GM21367 (cell line): Measurements from ENCODE around the gene BPIFB2.
"Not testable (repeated sequence)": the region's sequence is repeated elsewhere in the genome, so short reads cannot be mapped to it uniquely, and the experiment has no call there.

Source experiments
- ATAC-seq: cut with Tn5 transposase; IDR thresholded peaks from one replicate; pipeline ENCODE4 v1.9.1; 2021; ENCODE audit not compliant: unreplicated experiment

Gene BPIFB2

DNA sequence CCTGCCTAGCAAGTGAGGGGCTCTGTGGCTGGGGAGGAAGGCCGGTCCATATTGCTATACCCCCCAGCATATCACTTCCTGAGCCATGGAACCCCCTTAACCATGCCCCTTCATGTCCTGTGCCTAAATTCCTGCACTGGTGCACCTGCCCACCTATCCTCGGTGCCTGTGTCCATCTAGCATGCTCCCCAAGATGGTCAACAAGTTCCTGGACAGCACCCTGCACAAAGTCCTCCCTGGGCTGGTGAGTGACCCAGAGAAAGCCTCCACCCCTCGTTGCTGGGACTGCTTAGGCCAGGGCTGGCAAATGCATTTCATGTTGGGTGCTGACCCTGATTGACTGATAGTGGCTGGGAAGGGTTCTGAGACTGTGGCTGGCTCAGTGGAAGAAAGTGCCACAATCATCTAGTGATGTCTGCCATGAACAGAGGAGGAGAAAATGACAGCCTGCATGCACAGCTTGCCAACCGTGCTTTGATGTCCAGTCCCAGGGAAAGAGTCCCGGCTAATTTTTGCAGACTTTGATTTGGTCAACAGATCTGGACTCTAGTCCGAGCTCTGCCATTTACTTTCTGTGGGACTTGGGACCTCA, 27.5 kb downstream of the BPIFB2 start:
- ATAC-seq = no peak

DNA sequence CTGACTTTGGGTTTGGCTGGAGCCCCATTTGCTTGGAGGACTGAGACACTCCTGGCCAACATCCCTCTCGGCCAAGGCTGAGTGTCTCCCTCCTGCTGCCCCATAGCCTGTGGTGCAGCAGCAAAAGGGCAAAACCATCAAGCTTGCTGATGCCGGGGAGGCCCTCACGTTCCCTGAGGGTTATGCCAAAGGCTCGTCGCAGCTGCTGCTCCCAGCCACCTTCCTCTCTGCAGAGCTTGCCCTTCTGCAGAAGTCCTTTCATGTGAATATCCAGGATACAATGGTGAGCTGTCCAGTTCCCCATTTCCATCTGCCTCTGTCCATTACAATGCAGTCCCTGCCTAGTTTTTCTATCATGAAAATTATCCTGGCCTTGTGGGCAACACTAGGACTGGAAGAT, 30.0 kb downstream of the BPIFB2 start:
- no peak for ATAC-seq

DNA sequence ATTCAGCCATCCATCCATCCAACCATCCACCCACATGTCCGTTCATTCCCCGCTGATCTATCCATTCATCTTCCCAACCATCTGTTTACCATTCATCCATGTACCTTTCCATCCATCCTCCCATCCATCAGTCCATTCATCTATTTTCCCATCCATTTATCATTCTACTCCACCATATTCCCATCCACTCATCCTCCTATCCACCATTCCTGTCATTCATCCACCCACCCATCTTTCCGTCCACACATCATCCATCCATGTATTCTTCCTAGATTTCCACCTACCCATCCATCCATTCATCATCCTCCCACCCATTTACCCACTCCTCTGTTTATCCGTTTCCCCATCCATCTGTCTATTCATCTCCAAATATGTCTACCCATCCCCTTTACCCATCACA, 30.7 kb downstream of the BPIFB2 start:
- no peak for ATAC-seq

DNA sequence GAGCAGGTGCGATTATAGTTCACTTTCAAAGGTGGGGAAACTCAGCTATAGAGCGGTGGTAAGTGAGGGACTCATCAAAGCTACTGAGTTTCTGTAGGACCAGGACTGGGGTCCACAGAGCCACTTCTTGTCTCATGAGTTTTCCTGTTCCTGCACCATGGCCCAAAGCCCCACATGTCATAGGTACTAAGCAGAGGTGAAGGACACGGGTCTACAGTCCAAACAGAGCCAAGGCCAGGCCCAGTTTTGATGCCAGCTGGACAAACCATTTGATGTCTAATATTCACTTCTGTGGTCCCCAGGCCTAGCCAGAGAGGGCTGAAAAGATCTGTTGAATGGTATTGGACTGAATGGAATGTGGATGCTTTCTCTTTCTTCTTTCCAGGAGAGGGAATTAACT, 34.9 kb downstream of the BPIFB2 start:
- ATAC-seq = no peak

DNA sequence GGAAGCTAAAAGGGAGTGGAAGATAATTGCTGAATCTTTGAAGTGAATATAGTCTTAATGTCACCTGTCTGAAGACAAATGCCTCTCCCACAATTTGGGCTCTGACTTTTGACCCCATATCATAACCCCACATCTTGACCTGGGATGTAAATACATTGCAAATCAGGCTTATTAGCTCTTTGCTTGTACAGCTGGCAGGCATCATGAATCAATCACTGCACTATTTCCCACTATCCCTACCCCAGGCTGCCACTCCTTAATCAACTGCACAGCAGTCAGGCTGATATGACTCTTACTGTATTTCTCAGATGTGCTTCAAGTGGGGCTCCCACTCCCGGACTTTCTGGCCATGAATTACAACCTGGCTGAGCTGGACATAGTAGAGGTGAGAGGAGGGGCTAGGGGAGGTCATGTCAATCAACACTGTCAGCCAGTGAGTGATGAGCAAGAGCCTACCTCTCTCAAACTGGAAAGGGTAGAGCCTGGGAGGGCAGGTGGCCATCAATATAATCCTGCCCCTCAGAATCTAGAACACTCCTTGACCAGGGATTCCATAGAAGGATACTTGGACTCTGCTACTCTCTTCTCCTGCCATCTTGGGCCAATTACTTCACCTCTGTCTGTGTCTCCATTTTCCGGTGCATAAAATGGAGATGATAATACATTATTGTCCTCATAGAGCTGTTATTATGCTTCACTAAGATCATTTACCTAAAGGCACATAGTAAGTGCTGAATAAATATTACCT, 35.7 kb downstream of the BPIFB2 start:
- ATAC-seq = no peak

DNA sequence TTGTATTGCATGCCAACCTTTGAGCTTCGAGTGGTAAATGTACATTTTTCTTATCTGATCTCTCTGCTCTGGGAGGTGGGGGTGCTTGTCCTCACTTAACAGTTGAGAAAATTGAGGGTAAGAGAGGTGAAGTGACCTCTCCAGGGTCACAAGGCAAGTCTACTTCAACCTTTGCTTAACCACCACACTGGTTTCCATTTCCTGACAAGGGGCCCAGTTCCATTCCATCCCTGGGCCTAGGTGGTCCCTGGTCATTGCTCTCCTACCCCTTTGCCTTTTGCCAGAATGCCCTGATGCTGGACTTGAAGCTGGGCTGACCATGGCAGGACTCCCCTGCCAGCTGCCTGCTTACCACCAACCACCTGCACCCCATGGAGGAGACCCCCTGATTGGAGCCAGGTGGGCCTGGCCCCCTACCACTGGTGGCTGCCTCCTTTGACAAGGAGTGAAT, 36.3 kb downstream of the BPIFB2 start:
- ATAC-seq = no peak

DNA sequence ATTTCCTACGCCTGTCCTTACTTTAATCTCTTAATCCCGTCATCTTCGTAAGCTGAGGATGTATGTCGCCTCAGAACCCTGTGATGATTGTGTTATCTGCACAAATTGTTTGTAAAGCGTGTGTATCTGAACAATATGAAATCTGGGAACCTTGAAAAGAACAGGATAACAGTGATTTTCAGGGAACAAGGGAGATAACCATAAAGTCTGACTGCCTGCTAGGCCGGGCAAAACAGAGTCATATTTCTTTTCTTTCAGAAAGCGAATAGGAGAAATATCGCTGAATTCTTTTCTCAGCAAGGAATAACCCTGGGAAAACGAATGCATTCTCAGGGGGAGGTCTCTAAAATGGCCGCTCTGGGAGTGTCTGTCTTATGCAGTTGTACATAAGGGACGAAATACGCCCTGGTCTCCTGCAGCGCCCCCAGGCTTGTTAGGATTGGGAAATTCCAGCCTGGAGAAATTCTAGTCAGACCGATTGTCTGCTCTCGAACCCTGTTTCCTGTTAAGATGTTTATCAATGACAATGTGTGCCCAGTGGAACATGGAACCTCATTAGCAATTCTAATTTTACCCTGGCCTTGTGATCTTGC, 37.7 kb downstream of the BPIFB2 start:
- ATAC-seq = not testable (repeated sequence)

DNA sequence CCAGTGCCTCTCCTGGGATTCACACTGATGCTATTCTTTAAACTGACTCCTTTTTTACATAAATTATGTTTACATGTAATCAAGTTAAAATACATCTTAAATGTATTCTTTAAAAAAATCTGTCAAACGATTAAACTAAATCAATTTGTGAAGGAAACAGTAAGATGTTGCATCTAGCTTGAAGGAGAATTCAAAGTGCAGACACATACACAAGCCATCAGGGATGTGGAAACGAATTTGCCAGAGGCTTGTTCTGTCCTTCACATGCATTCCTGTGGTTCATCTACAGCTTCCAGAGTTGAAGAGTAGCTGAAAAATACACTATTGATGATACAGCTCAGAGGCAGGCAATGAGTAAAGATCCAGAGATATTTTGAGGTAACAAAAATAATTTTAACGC, 38.9 kb downstream of the BPIFB2 start:
- ATAC-seq = no peak

DNA sequence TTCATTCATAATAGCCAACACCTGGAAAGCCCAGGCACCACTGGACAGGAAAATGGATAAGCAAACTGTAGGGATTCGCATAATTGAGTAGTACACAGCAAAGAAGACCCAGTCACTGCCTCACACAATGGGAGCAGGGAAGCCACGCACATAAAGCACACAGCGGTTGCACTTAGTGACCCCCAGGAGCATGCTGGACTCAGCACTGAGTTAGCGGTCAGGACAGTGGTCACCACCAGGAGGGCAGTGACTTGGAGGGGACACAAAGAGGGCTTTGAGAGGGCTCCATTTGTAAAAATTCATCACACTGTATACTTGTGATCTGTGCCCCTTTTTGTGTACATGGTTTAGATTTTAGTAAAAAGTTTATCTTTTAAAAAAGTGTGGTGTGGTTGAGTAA, 43.8 kb downstream of the BPIFB2 start:
- no peak for ATAC-seq

DNA sequence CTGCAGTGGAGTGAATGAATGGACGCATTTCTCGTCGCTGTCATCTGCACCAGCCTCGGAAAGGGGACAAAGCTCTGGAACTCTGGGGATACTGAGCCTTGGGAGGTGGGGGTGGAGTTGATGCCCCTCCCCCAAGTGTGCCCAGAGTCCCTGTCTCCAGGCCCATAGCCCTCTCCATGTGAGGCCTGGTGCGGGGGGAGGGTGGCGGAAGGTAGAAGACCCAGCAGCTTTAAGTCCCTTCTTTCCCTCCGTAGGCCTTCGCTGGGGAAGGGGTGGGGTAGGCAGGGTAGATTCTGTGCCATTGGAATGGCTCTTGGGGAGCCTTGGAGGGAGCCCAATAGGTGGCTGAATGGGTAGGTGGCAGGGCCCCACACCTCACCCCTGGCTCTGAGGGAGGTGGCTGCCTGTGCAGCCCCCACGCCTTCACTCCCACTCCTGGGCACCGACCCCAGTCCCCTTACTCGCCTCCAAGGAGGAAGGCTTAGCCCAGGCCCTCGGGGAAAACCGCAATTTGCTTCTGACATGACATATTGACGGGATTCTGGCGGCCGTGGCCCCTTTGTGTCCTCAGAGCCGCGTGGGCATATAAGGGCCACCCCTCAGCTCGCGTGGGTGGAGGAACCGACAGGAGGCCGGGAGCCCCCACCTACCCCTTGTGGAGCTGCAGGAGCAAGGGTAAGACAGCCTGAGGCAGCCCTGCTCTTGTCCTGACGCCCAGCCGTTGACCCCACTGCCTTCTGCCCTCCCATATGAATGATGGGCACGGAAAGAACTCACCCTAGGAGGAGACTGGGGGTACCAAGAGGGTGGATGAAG, 46.0 kb downstream of the BPIFB2 start, which contains the start of gene BPIFB3:
TSS of gene BPIFB3 (plus strand) at position 613 of the 816 bp plus-strand sequence. CDS start 1,533 bp downstream, outside the sequence.
- ATAC-seq = no peak

DNA sequence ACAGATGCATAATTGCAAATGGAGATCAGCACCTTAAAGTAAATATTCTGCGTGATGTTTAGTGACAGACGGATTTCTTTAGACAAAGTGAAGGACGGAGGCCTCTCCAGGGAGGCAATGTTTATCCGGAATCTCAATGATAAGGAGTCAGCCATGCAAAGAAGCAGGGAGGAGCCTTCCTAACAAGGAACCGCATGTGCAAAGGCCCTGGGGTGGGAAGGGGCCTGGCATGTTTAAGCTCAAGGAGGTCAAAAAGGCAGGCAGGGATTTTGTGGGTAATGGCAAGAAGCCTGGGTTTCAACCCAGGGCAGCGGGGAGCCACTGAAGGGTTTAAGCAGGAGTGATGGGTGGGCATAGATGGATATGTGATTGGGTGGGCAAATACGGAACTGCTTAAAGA, 46.9 kb downstream of the BPIFB2 start:
- no peak for ATAC-seq

DNA sequence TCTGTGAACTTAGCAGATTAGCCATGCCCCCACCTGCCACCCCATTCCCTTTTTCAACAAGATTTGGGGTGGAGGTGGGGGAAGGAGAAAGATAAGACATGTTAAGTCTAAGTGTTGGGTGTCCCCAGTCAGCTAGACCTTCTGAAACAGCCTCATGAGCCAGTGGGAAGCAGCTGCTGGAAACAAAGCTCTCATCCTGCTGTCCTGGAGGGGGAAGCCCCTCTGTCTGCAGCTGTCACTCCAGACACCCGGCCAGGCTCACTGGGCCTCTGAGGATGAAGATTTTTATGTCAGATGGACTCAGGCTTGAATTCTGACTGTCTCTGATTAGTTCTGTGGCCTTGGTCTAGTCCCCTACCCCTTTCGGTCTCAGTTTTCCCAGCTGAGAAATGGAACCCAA, 47.3 kb downstream of the BPIFB2 start:
- no peak for ATAC-seq

DNA sequence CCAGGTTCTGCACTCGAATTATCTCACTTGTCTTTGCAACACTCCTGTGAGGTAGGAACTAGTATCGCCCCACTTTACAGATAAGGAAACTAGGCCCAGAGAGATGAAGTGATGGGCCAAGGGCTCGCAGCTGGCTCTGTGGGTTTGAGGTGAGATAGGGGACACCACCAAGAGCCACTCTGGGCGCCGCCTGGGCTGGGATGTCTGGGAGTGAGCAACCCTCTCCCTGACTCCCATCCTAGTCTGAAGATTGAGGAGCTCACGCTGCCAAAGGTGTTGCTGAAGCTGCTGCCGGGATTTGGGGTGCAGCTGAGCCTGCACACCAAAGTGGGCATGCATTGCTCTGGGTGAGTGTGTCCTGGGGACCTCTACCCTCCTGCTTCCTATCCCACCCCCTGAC, 51.6 kb downstream of the BPIFB2 start:
- ATAC-seq = no peak

DNA sequence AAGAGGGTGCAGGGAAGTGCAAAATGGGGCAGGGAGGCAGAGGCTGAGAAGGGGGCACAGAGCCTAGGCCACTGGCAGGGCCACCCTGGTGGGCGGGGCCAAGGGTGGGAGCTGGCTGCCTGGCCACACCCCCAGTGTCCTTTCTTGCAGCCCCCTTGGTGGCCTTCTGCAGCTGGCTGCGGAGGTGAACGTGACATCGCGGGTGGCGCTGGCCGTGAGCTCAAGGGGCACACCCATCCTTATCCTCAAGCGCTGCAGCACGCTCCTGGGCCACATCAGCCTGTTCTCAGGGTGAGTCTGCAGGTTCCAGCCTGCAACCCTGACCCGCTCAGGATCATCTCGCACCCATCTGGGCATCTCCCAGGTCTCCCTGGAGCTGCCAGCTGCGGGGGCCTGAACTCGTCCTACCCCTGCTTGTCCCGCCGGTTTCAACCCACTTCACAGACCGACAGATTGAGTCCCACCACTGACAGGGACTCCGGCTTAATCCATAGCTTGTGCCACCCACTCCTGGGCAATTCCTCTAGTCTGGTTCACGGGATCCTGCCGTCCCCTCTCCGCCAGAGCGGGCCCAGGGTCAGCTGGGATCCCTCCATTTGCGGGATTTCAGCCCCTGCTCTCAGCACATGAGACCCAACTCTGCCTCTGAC, 52.4 kb downstream of the BPIFB2 start:
- no peak for ATAC-seq

DNA sequence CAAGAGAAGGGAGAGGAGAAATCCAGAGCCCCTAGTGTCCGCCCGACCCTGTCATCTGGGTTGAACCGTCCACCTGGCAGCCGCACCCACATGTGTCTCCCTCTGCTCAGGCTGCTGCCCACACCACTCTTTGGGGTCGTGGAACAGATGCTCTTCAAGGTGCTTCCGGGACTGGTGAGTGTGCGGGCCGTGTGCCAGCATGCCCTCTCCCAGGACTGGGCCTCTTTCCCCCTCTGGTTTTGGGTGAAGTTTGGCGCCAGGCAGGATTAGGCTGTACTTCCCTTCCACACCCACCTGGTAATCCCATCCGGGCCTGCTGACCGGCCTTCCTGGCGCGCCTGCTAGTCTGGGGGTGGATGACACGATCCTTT, 54.1 kb downstream of the BPIFB2 start:
- ATAC-seq = no peak

DNA sequence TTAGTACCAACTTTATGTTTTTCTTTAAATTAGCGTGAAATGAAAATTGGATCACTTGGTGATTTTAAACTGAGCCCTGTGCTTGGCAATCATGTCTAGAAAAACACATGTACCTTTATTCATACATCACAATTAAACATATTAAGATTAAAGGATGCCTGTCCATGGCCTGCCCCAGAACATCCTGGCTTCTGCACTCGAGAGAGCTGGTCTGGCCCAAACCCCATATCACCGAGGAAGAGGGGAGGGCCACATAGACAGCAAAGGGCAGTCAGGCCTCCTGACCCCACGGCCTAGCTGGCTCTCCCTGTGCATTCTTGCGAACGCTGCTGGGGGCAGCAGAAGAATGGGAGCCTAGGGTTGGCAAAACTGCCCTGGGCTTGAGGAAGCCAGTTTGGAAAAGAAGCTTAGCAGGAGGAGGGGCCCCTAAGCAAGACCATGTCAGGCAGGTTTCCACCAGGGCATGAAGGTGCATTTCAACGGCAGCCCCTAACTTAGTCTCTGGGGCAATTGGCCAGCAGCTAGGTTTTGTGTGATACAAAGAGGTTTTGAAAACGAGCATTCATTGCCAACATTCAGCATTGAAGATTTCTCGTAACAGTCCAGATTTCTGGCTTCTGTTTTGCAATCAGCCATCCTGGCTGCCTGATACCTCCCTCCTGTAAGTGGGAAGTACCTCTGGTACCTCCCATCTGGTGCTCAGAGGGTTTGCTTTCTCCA, 54.8 kb downstream of the BPIFB2 start:
- ATAC-seq = no peak

DNA sequence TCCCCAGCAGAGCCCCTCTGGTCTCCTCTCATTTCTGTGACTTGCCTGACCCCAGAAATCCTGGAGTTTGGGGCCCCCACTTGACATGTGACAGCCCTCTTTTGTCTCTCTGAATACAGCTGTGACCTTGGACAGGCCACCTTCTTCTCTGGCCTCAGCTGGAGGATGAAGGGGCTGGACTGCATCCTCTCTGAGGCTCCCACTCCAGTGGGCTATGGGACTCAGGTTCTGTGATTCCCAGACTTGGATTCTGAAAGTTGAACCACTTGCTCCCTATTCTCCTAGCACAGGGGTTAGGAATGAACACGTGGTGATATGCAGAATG, 55.3 kb downstream of the BPIFB2 start:
- ATAC-seq = no peak

DNA sequence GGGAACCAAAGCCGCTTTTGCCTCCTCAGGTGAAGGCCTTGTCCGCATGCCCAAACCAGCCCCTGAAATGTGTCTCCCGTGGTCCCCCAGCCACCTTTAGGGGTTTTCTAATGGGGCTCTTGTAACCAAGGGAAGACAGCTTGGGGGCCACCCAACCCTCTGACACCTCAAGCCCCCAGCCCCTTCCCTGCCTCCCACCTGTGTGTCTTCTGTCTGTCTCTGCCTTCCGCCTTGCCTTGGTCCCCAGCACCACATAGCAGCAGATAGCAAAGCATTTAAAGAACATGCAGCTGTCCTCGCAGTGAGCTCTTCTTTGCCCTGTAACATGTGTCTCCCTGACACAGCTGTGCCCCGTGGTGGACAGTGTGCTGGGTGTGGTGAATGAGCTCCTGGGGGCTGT, 55.8 kb downstream of the BPIFB2 start:
- no peak for ATAC-seq

DNA sequence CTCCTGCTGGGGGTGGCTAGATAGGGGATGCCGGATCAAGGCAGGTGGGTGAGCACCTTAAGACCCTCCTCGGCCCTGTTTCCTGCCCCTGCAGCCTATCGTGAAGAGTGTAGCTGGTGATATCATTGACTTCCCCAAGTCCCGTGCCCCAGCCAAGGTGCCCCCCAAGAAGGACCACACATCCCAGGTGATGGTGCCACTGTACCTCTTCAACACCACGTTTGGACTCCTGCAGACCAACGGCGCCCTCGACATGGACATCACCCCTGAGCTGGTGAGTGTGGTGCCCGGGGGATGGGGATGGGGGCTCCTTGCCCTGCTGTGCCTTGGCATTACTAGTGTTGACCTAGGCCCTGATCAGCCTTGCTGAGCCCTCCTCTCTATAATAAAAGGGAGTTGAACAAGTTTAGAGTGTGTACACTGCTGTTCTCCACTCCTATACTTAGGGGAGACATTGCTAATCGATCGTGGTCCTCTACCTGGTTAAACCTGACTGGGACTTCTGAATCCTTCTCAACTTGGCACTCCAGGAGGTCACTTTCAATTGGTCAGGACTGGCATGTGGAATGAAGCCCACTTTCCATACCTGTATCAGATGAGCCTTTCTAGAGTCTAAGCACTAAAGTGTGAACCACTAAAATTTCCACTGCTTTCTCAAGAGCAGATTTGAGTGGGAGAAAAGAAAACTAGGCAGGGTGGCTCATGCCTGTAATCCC, 57.2 kb downstream of the BPIFB2 start:
- no peak for ATAC-seq

DNA sequence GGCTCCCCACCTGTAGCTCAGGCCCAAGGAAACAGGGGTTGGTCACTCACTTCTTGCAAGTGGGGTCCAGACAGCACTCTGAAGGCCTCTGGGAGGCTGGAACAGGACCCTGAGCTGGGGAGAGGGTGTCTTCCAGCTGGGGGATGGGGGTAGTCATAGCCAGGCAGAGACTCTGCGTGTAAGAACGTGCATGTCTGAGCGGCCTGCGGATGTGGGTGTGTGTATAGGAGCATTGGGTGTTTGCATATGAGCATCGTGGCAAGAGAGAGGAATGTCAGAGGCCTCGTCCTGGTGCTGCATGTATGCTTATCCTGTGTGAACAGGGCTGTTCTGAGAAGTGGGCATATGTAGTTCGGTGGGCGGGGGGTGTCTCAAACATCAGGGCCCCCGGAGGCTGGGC, 58.3 kb downstream of the BPIFB2 start:
- no peak for ATAC-seq
